Osteoblast (primary cell): ENCODE results near the gene MYO10. TPM values are rescaled to one million over a fixed set of nuclear protein-coding genes. Genes with fewer than 3 reads are reported as not detected.

ENCODE experiments used
- DNase-seq: peaks from one replicate; pipeline ENCODE4 v3.0.0; 2011; ENCODE audit warnings: low spot score, mixed read lengths; ENCODE audit not compliant: insufficient read length; ENCODE audit errors: missing footprints
- H2AFZ ChIP-seq: 2 replicates; pipeline ENCODE4 v1.6.0; 2011; ENCODE audit warnings: mild to moderate bottlenecking, low read length
- H3K27ac ChIP-seq: 2 replicates; pipeline ENCODE4 v1.5.1; 2011; ENCODE audit warnings: mild to moderate bottlenecking, low read depth, low read length, moderate library complexity
- H3K27me3 ChIP-seq: 2 replicates; pipeline ENCODE4 v1.6.0; 2012; ENCODE audit warnings: mild to moderate bottlenecking, control low read depth, inconsistent platforms, low read length, moderate library complexity; ENCODE audit not compliant: insufficient read depth
- H3K36me3 ChIP-seq: 2 replicates; pipeline ENCODE4 v1.5.1; 2011; ENCODE audit warnings: mild to moderate bottlenecking, low read length, control low read depth, moderate library complexity; ENCODE audit not compliant: insufficient read depth
- H3K4me1 ChIP-seq: 2 replicates; pipeline ENCODE4 v1.5.1; 2011; ENCODE audit warnings: mild to moderate bottlenecking, low read length, control low read depth, moderate library complexity; ENCODE audit not compliant: insufficient read depth
- H3K4me2 ChIP-seq: 2 replicates; pipeline ENCODE4 v1.6.0; 2011; ENCODE audit warnings: mild to moderate bottlenecking, low read length; ENCODE audit not compliant: insufficient read depth
- H3K4me3 ChIP-seq: fragments of 200-600 bp; sonication (generic); 3 replicates; pipeline ENCODE4 v1.5.1; 2012; ENCODE audit warnings: mild to moderate bottlenecking, low read length, inconsistent platforms; ENCODE audit not compliant: insufficient read depth
- H3K79me2 ChIP-seq: 2 replicates; pipeline ENCODE4 v1.6.0; 2012; ENCODE audit warnings: mild to moderate bottlenecking, low read length, control low read depth, inconsistent platforms; ENCODE audit not compliant: insufficient read depth
- H3K9me3 ChIP-seq: 2 replicates; pipeline ENCODE4 v1.5.1; 2011; ENCODE audit warnings: low read depth, low read length, control low read depth
- H4K20me1 ChIP-seq: 2 replicates; pipeline ENCODE4 v1.6.0; 2012; ENCODE audit warnings: mild to moderate bottlenecking, low read length, control low read depth; ENCODE audit not compliant: insufficient read depth
- total RNA-seq: library from RNA; depleted of rRNA; stranded (reverse); fragments of >200 nt; gene quantifications from 2 replicates; pipeline ENCODE4 v1.2.3, GENCODE V29; 2012
- TF ChIP-seq, protein P1 (sequence below): IDR thresholded peaks from 2 replicates; pipeline ENCODE4 v1.5.1; 2011; ENCODE audit warnings: mild to moderate bottlenecking, low read depth, low read length, moderate library complexity; ENCODE audit errors: extremely low read depth

The MYO10 gene
- total RNA-seq, 1 donor = 40.9 TPM

DNA sequence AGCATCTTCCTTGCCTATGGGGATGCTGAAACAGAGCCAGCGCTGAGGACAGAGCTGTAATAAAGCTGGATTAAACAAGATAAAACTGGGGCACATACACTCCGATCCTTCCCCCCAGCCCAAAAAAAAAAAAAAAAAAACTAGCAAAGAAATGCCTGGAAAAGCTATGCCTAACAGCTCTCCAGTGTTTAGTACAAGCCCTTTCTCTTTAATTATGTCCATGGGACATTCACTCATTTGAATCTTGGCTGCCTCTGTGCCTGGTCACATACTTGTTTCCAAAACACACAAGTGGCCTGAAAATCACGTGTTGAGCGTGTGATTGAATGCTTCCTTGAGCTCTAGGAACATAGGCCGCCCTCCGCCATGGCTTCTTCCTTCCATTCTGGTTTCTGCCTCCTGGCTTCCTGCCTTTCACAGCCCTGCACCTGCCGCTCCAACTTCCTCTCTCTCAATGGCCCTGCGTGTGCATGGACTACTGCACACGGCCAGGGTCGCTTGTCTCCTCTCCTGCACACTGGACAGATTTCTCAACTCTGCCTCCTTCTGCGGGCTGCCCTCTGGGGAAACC, 208.2 kb downstream of the MYO10 start:
- Histone ChIP-seq H4K20me1 (no peaks in the 10 kb centered on the region), H3K27ac (no peak overlapping the region), H3K4me3 (no peak overlapping the region), H3K4me1 (no peaks in the 10 kb centered on the region), H2AFZ (no peak overlapping the region), H3K79me2 (peaks cover 23% of the 10 kb centered on the region), H3K36me3 (peaks cover 12% of the 10 kb centered on the region), H3K27me3 (no peaks in the 10 kb centered on the region), H3K9me3 (no peaks in the 10 kb centered on the region), H3K4me2 (no peak overlapping the region)
- no peak for DNase-seq
- TF ChIP-seq, protein P1, sequence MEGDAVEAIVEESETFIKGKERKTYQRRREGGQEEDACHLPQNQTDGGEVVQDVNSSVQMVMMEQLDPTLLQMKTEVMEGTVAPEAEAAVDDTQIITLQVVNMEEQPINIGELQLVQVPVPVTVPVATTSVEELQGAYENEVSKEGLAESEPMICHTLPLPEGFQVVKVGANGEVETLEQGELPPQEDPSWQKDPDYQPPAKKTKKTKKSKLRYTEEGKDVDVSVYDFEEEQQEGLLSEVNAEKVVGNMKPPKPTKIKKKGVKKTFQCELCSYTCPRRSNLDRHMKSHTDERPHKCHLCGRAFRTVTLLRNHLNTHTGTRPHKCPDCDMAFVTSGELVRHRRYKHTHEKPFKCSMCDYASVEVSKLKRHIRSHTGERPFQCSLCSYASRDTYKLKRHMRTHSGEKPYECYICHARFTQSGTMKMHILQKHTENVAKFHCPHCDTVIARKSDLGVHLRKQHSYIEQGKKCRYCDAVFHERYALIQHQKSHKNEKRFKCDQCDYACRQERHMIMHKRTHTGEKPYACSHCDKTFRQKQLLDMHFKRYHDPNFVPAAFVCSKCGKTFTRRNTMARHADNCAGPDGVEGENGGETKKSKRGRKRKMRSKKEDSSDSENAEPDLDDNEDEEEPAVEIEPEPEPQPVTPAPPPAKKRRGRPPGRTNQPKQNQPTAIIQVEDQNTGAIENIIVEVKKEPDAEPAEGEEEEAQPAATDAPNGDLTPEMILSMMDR = no peak

DNA sequence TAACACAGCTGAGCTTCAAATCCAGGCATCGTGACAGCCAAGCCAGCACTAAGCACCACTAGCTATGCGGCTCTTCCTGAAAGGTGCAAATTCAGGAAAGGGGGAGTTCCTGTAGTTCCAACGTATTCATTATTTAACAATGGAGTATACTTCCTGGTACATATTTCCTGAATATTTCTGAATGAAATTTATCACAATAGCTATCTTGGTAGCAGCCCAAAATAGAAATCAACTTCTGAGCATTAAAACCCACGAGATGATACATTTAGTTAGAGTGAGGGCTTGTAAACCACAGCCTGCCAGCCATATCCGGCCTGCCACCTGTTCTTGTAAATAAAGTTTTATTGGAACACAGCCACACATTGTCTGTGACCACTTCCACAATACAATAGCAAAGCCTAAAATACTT, 209.5 kb downstream of the MYO10 start:
- Histone ChIP-seq H3K4me1 (no peaks in the 10 kb centered on the region), H3K27me3 (no peaks in the 10 kb centered on the region), H3K36me3 (peaks cover 5% of the 10 kb centered on the region), H3K79me2 (peaks cover 26% of the 10 kb centered on the region), H3K4me3 (no peak overlapping the region), H2AFZ (no peak overlapping the region), H3K4me2 (no peak overlapping the region), H4K20me1 (no peaks in the 10 kb centered on the region), H3K27ac (no peak overlapping the region), H3K9me3 (no peaks in the 10 kb centered on the region)
- TF ChIP-seq, protein P1 = no peak
- DNase-seq = no peak

DNA sequence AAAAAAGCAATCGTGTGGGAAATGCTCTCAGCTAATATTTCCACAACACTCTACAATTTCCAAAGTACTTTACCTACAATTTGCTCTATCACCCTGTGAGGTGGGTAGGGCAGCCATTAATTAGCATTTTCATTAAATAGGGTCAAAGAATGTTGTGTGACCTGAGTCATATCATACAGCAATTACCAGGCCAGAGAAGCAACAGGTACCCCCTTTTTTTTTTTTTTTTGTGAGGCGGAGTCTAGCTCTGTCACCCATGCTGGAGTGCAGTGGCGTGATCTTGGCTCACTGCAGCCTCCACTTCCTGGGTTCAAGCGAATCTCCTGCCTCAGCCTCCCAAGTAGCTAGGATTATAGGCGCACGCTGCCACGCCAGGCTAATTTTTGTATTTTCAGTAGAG, 210.5 kb downstream of the MYO10 start:
- TF ChIP-seq, protein P1 = no peak
- Histone ChIP-seq H2AFZ (no peak overlapping the region), H3K79me2 (peaks cover 25% of the 10 kb centered on the region), H3K4me3 (no peak overlapping the region), H3K4me2 (no peak overlapping the region), H3K4me1 (no peaks in the 10 kb centered on the region), H3K27me3 (no peaks in the 10 kb centered on the region), H3K27ac (no peak overlapping the region), H3K9me3 (no peaks in the 10 kb centered on the region), H4K20me1 (no peaks in the 10 kb centered on the region), H3K36me3 (peaks cover 5% of the 10 kb centered on the region)
- no peak for DNase-seq

DNA sequence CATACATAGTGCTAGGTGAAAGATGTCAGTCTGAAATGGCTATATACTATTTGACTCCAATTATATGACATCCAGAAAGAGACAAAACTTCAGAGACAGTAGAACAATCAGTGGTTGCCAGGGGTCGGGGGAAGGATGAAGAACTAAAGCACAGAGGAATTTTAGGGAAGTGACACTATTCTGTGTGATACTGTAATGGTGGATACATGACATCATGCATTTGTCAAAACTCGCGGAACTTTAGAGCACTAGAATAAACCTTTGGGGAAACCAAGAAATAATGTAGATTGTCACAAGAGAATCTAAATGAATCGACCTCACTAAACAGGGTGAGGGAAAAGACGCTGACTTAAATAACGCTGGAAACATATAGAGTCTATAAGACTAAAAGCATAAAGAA, 212.3 kb downstream of the MYO10 start:
- no peaks in the 10 kb centered on the region for H3K27me3 ChIP-seq

More for the DNA sequence above, 212.3 kb downstream of the MYO10 start:
- no peak overlapping the region for H3K4me3 ChIP-seq
- H4K20me1 ChIP-seq = peaks cover 2% of the 10 kb centered on the region
- H2AFZ ChIP-seq = no peak overlapping the region
- H3K4me2 ChIP-seq = no peak overlapping the region
- no peaks in the 10 kb centered on the region for H3K36me3 ChIP-seq
- no peak for DNase-seq
- H3K9me3 ChIP-seq = no peaks in the 10 kb centered on the region
- no peak overlapping the region for H3K27ac ChIP-seq
- H3K4me1 ChIP-seq = no peaks in the 10 kb centered on the region
- TF ChIP-seq, protein P1 = no peak
- peaks cover 19% of the 10 kb centered on the region for H3K79me2 ChIP-seq
